Stimulated activated naive CD8-positive, alpha-beta T cell treated with anti-CD3 and anti-CD28 coated beads, Interleukin-15, Interleukin-2, amounts not matched to agents 100 U/mL and 50 U/mL, for 24 hours (primary cell): ENCODE results near the gene NOS1.

Experiments used
- ATAC-seq: fragments of 150-1000 bp; cut with Tn5 transposase; one replicate; pipeline ENCODE4 v1.10.0; 2021
- DNase-seq: peaks from one replicate; pipeline ENCODE4 v3.0.0; 2021

Gene NOS1

DNA sequence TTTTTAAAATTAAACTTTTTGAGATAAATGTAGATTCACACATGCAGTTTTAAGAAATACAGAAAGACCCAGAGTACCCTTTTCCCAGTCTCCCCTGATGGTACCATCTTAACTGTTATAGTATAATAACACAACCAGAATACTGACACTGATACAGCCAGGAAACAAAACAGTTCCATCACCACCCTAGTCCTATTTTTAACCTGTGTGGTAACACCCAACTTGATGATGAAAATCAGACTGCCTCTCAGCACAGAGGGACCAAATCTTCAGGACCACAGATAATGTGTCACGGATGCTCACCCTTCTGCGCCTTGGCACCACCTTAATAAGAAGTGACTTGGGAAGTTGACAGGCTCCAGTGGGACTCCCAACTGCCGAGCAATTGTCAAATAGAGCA is 189.3 kb downstream of the NOS1 start:
- ATAC-seq (no peak), DNase-seq (no peak)

DNA sequence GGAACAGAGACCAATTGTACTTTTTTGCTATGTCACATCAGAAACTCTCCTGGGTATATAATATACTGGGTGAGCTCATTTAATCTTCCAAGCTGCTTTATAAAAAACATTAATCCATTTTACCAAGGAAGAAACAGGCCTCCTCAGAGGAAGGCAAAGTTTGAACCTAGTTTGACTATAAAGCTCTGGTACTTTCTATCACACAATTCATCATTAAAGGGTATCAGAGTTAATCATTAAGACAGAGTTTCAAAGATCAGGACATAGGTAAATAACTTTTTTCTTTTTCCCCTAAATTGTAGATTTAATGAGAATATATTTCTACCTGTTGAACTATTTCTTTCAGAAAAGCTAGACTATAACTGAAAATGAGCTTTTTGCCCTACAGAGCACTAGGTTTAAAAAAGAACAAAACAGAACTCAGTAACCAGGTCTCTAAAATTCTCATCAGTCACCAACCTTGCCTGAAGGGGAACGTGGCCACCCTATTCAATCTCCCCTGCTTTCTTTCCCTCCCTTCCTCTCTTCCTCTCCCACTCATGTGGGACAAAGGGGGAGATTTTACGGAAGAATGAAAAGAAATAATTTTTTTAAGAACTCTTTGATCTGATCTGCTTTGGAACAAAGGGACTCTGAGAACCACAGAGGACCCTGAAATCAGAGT is 189.8 kb downstream of the NOS1 start:
- DNase-seq (no peak), ATAC-seq (no peak)

- DNase-seq (no peak), ATAC-seq (no peak)
Measured at GRCh38 chr12:117169548-117169947, 191.9 kb downstream of the NOS1 start.

GRCh38 chr12:117168976-117169375 is 192.4 kb downstream of the NOS1 start:
- ATAC-seq: no peak
- no peak for DNase-seq

GRCh38 chr12:117167769-117168168 is 193.7 kb downstream of the NOS1 start:
- no peak for ATAC-seq
- DNase-seq: no peak

- no peak for ATAC-seq
- no peak for DNase-seq
Measured at GRCh38 chr12:117166107-117166506, 195.3 kb downstream of the NOS1 start.

DNA sequence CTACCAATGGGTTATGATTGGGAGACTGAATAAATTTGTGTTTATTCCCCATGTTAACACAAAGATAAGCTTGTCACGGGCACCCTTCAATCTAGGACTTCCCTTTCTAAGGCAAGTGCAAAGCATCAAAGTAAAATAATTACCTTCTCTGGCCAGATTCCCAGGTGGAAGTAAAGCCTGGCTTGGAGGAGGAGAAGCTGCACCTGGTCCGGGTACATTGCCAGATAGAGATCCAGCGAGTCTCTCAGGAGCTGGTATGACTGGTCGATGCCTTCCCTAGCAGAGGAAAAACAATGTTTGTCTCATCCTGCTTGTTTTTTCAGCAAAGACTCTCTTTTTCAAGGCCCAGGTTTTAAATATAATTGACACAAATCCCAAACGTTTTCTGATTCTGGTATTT is 196.1 kb downstream of the NOS1 start:
- DNase-seq: no peak
- ATAC-seq: no peak

GRCh38 chr12:117162633-117163032 is 198.8 kb downstream of the NOS1 start:
- ATAC-seq (no peak), DNase-seq (no peak)

DNA sequence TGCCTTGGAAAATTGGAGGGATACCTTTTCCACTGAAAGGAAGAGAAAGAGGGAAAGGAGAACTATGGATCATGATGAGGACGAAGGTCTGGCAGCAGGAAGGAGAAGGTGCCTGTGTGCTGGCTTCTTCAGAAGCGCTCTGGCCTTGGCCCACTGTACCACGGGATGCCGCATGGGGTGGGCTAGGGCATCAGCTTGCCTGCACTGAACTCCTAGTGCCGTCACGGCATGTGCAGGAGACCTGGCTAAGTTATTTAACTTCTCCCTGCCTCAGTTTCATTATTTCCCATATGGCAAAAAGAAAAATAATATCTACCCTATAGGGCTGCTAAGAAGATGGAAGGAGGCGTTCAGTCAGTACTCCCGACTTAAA is 199.3 kb downstream of the NOS1 start:
- ATAC-seq: no peak

DNA sequence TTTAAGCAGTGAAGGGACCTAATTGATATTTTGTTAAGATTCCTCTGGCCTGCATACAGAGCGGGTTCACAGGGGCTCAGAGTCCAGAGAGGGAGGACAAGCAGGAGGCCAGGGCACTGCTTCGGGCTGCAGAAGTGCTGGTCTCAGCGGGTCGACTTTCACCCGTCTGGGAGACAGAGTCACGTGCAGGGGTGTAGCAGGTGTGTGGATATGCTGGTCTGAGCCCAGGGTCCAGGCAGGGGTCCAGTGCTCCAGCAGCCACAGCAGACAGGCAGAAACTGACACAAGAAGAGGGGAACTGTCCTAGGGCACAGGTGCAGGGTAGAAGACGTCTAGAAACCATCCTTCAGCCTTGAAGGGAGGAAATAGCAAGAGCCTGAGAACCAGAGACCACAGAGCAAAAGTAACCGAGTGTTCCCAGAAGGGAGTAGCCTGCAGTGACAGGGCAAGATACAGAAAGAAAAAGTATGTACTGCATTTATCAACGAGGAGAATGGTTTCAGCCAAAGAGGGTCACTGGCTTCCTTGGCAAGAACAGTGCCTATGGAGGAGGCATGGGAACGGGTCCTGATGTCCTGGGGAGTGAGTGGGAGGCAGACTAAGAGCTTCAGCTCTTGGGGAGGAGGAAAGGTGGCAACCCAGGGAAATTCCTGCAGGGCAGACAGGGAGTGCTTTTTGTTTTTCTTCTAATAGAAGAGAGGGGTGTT is 199.8 kb downstream of the NOS1 start:
- no peak for ATAC-seq
- no peak for DNase-seq

More for the DNA sequence above, 199.3 kb downstream of the NOS1 start:
- no peak for DNase-seq

- DNase-seq (no peak), ATAC-seq (no peak)
Measured at GRCh38 chr12:117159674-117160073, 201.8 kb downstream of the NOS1 start.

DNA sequence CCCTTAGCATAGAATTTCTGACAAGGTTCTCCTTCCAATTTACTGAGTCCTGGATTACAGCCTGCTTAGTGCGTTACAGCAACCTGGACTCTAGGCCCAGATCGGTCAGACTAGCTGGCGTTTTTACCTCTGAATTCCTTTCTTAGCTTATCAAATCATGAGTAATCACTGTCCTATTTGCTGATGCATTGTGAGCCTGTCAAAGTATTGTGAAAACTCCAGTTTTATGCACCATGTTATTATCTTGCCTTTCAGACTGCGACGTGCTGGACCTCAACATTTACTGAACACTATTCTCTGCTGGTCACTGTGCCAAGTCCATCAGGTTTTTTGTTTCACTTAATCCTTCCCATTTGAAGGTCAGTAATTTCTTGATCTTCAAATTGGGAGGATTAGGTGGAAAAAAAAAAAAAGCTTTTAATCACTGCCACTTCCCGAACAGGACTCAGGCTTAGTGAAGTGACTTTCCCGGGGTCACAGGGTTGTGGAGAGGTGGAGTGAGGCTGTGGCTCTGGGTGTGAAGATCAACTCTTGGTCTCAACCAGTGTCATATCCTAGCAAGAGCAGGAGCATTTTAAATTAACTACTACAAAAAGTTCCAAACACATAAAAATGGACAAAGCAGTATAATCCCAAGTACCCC is 202.4 kb downstream of the NOS1 start:
- ATAC-seq: no peak
- DNase-seq: no peak
